ENCODE results near the gene NCF4.

- TF ChIP-seq CTCF (IDR thresholded peaks at IDR 0.05; ENCODE audit: low read length) (no peak), EZH2 (optimal IDR thresholded peaks at IDR 0.05; ENCODE audit: low read depth, low read length) (no peak)
These were observed 14.5 kb upstream of the NCF4 start for GRCh38 chr22:36846271-36846670.

All from MM.1S (cell line).